Thymus (tissue), 11 donors: ENCODE measurements around the gene PEX13. TPM values are rescaled to one million over a fixed set of nuclear protein-coding genes. Genes with fewer than 3 reads are reported as not detected.
A peak's percentile ranks its signal among the peaks of the same experiment; 100 is the strongest.
"Not testable (repeated sequence)": the region's sequence is repeated elsewhere in the genome, so short reads cannot be mapped to it uniquely, and the experiment has no call there.

Experiments
- DNase-seq, 9 donors: peaks; one replicate each; pipeline ENCODE4 v3.0.0-alpha.2; 2013; ENCODE audit warnings: low spot score in 9 of 9, low read depth in 6 of 9, missing footprints in 1 of 9
- H3K27ac ChIP-seq, 2 donors: one replicate each; pipeline ENCODE4 v1.5.1; 2013; ENCODE audit warnings: control low read depth in 1 of 2, low read depth in 1 of 2, low read length in 1 of 2, mild to moderate bottlenecking in 1 of 2, moderate library complexity in 1 of 2
- H3K27me3 ChIP-seq, 2 donors: one replicate each; pipeline ENCODE4 v1.5.1; 2013; ENCODE audit warnings: low read length in 1 of 2; ENCODE audit not compliant: control insufficient read depth in 2 of 2, insufficient read depth in 1 of 2
- H3K36me3 ChIP-seq, 2 donors: one replicate each; pipeline ENCODE4 v1.5.1; 2013; ENCODE audit warnings: low read length in 1 of 2, mild to moderate bottlenecking in 1 of 2, moderate library complexity in 1 of 2; ENCODE audit not compliant: control insufficient read depth in 2 of 2, insufficient read depth in 2 of 2
- H3K4me1 ChIP-seq, 2 donors: one replicate each; pipeline ENCODE4 v1.5.1; 2013; ENCODE audit warnings: low read length in 2 of 2; ENCODE audit not compliant: control insufficient read depth in 2 of 2, insufficient read depth in 2 of 2
- H3K4me3 ChIP-seq, 2 donors: one replicate each; pipeline ENCODE4 v1.5.1; 2013; ENCODE audit warnings: low read length in 2 of 2, control low read depth in 1 of 2, mild to moderate bottlenecking in 1 of 2
- H3K9me3 ChIP-seq, 2 donors: one replicate each; pipeline ENCODE4 v1.5.1; 2013; ENCODE audit warnings: low read length in 1 of 2, mild to moderate bottlenecking in 1 of 2; ENCODE audit not compliant: control insufficient read depth in 2 of 2, insufficient read depth in 1 of 2
- WGBS: extraction: QIAGEN DNeasy Blood & Tissue Kit; methylation state at CpG from one replicate; pipeline ENCODE4 v1.1.7; 2013; 5-methylcytosine and 5-hydroxymethylcytosine counted together
- polyA plus RNA-seq: library from polyadenylated mRNA; stranded (reverse); fragments of 200-250 nt; gene quantifications from one replicate; pipeline ENCODE4 v1.2.3, GENCODE V29; 2013
- total RNA-seq: library from RNA; stranded (reverse); fragments of 120-200 nt; gene quantifications from one replicate; pipeline ENCODE4 v1.2.4, GENCODE V29; 2013
- donor health status: healthy.

The PEX13 gene
- total and polyA plus RNA-seq, 2 donors: 16.9 to 18.8 TPM

DNA sequence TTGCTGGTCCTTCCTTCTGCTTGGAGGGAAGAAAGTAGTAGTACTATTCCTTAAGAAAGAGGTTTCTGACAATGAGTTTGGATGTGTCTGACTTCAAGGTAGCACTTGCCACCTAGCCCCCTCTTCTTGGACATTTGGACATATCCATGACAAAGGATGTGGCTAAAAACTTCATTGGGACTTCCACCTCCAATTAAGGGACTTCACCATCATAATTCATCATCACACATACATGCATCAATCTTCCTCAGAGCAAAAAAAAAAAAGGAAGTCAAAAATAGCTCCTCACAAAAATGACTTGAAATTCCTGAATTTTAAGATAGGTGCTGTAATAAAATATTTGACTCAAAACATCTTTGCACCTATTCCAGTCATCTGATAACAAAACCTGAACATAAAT, 23.4 kb upstream of the PEX13 start:
- Histone ChIP-seq H3K27ac (no peak overlapping the region), H3K36me3 (no peaks in the 10 kb centered on the region), H3K9me3 (peaks cover 0 to 10% of the 10 kb centered on the region in 2 donors), H3K4me1 (no peaks in the 10 kb centered on the region), H3K27me3 (no peaks in the 10 kb centered on the region), H3K4me3 (no peak overlapping the region)
- DNase-seq: no peak

DNA sequence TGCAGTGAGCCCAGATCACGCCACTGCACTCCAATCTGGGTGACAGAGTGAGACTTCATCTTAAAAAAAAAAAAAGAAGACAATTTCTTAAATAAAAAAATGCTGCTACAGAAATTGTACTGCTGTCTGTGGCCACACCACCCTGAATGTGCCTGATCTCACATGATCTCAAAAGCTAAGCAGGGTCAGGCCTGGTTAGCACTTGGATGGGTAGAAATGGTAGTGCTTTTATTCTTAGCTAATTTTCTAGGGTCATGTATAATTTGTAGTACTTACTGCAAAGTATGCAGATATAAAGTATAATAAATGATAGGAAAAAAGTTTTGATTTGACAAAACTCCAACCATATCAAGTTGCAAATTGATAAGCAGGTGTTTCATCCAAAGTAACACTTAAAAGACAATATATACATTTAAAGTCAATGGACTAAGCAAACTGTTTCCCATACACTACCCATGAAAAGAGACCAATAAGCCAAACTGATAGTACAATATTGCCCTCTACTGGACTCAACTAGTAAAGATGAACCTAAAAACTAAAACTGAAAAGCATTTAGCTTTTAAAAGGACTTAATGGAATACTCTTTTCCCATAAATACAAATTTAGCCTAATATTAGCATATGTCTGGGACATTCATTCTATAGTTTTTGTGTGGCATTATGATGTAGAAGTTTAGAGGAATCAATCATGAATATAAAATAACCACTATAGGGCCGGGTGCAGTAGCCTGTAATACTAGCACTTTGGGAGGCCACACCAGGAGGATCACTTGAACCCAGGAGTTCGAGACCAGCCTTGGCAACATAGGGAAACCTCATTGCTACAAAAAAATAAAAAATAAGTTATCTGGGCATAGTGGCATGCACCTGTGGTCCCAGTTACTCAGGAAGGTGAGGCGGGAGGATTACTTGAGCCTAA, 18.6 kb upstream of the PEX13 start:
- Histone ChIP-seq H3K9me3 (no peaks in the 10 kb centered on the region), H3K27me3 (no peaks in the 10 kb centered on the region), H3K4me3 (no peak overlapping the region), H3K4me1 (no peaks in the 10 kb centered on the region), H3K36me3 (no peaks in the 10 kb centered on the region), H3K27ac (no peak overlapping the region)
- peak in 8 of 9 donors; percentile 37 to 78 (median 50) for DNase-seq
- WGBS: 98% methylated on average over 4 of the region's 4 CpGs

DNA sequence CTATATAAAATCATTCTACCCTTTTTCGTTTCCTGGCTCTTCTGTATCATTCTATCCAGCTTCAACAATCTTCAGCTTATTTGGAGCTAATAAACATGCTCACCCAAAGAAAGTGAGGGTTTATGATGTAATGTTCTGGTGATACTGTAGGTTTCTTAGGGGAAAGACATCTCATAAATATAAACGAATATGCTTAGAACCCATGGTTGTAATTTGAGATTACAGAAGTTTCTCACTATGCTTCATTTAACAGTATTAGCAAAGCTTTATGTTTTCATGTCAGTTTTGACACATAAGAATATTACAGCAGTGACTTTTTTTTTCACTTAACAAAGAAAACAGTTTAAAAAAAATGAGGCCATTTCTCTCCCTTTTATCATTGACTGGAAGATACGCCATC, 11.8 kb upstream of the PEX13 start:
- Histone ChIP-seq H3K4me3 (no peak overlapping the region), H3K27me3 (no peaks in the 10 kb centered on the region), H3K4me1 (no peaks in the 10 kb centered on the region), H3K36me3 (peaks cover 0 to 3% of the 10 kb centered on the region in 2 donors), H3K9me3 (no peaks in the 10 kb centered on the region), H3K27ac (no peak overlapping the region)
- 97% methylated on average over 3 of the region's 3 CpGs for WGBS
- no peak for DNase-seq

GRCh38 chr2:61006486-61007105, 10.9 kb upstream of the PEX13 start:
- no peaks in the 10 kb centered on the region for H3K27me3 ChIP-seq
- no peak overlapping the region for H3K27ac ChIP-seq
- DNase-seq: no peak
- no peaks in the 10 kb centered on the region for H3K4me1 ChIP-seq
- H3K4me3 ChIP-seq: no peak overlapping the region
- no peaks in the 10 kb centered on the region for H3K9me3 ChIP-seq
- peaks cover 0 to 3% of the 10 kb centered on the region in 2 donors for H3K36me3 ChIP-seq

DNA sequence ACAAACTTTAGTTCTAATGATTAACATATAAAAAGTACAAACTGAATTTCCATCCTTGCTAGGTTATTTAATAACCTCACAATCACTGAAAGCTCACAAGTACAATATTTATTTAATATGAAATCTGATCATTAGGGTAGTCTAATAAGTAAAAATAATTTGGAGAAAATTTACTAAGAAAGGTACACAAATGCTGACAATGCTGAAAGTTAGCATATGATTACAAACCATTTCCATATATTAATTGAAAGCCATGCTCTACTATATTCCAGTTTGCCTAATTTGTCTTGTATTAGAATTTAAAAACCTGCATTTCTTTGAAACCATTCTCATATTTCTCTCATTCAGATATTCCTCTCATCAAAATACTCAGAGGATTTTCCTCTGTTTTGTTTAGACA, 8.2 kb upstream of the PEX13 start:
- Histone ChIP-seq H3K36me3 (peaks cover 0 to 3% of the 10 kb centered on the region in 2 donors), H3K4me1 (no peaks in the 10 kb centered on the region), H3K9me3 (no peaks in the 10 kb centered on the region), H3K27me3 (no peaks in the 10 kb centered on the region), H3K27ac (no peak overlapping the region), H3K4me3 (no peak overlapping the region)
- no peak for DNase-seq

GRCh38 chr2:61011678-61012077, 5.8 kb upstream of the PEX13 start:
- 96% methylated on average over 1 of the region's 1 CpG for WGBS
- no peak for DNase-seq
- peaks cover 0 to 3% of the 10 kb centered on the region in 2 donors for H3K4me1 ChIP-seq
- no peaks in the 10 kb centered on the region for H3K27me3 ChIP-seq
- no peak overlapping the region for H3K4me3 ChIP-seq
- no peaks in the 10 kb centered on the region for H3K9me3 ChIP-seq
- no peak overlapping the region for H3K27ac ChIP-seq
- H3K36me3 ChIP-seq: peaks cover 0 to 3% of the 10 kb centered on the region in 2 donors

GRCh38 chr2:61012303-61012702, 5.2 kb upstream of the PEX13 start:
- not testable (repeated sequence) for H3K36me3 ChIP-seq, H3K27ac ChIP-seq, H3K9me3 ChIP-seq, H3K4me3 ChIP-seq, DNase-seq, H3K27me3 ChIP-seq, H3K4me1 ChIP-seq
- WGBS: 93% methylated on average over 2 of the region's 2 CpGs

DNA sequence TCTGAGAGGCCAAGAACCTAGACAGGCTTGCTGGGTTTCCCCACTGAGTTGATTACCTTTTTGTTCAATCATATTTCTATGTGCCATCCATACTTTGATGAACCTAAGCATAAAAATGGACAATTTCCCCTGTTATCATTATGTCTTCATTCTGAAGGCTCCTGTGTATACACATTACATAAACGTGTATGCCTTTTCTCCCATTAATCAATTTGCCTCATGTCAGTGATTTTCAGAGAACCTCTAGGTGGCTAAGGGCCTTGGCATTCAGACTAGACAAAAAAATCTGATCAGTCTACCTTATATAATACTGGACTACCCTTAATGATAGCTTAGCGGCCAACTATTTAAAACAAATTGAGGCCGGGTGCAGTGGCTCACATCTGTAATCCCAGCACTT, 4.1 kb upstream of the PEX13 start:
- WGBS: 93% methylated on average over 3 of the region's 3 CpGs

DNA sequence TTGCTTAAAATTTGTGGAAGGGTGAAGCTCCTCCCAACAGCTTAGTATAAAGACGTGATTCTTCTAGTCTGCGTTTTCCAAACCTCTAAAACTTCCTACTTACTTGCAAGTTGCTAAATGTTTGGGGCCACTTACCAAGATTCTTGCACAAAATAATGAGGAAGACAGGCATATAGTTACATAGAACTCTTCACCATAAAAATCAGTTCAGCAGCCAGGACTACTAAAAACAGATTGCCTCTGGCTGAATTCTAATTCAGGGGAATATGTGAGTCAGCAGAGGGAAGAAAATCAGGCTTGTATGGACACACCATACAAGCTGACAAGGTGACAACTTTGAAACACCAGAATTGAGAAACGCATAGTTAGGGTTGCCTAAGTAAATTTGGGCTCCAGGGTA, 2.8 kb upstream of the PEX13 start:
- WGBS: 95% methylated on average over 3 of the region's 3 CpGs
- no peak for DNase-seq
- Histone ChIP-seq H3K27me3 (no peaks in the 10 kb centered on the region), H3K27ac (no peak overlapping the region), H3K9me3 (peaks cover 0 to 4% of the 10 kb centered on the region in 2 donors), H3K36me3 (peaks cover 0 to 3% of the 10 kb centered on the region in 2 donors), H3K4me3 (no peak overlapping the region), H3K4me1 (peaks cover 0 to 4% of the 10 kb centered on the region in 2 donors)

More for the DNA sequence above, 4.1 kb upstream of the PEX13 start:
- Histone ChIP-seq H3K4me3 (no peak overlapping the region), H3K36me3 (peaks cover 0 to 3% of the 10 kb centered on the region in 2 donors), H3K9me3 (peaks cover 0 to 4% of the 10 kb centered on the region in 2 donors), H3K27me3 (no peaks in the 10 kb centered on the region), H3K27ac (no peak overlapping the region), H3K4me1 (peaks cover 0 to 4% of the 10 kb centered on the region in 2 donors)
- no peak for DNase-seq
